Measurements from ENCODE around the gene LTB4R.

Gene LTB4R

GRCh38 chr14:24304019-24304387 lies 7.3 kb upstream of the LTB4R start:
- no peak for DNase-seq

- no peak for DNase-seq
These were observed 4.1 kb upstream of the LTB4R start for GRCh38 chr14:24307156-24307574.

- DNase-seq, result peak; percentile 46
These were observed 3.5 kb upstream of the LTB4R start, which contains the start of gene CIDEB for GRCh38 chr14:24307575-24308341. Gene CIDEB, minus strand, starts transcription at chr14:24307977. Its CDS starts 119 bp downstream, at chr14:24307858.

- no peak for DNase-seq
These were observed 2.8 kb upstream of the LTB4R start for GRCh38 chr14:24308342-24309124.

GRCh38 chr14:24309538-24310264 lies 1.6 kb upstream of the LTB4R start, which contains the start of gene LTB4R2:
Gene LTB4R2, plus strand, starts transcription at chr14:24310140. Its CDS starts 525 bp downstream, at chr14:24310665.
- no peak for DNase-seq

- no peak for DNase-seq
These were observed 1.0 kb upstream of the LTB4R start for GRCh38 chr14:24310265-24310645.

GRCh38 chr14:24311837-24312615 lies 724 bp downstream of the LTB4R start:
- no peak for DNase-seq

- DNase-seq, result peak; percentile 24
These were observed 1.6 kb downstream of the LTB4R start for GRCh38 chr14:24312736-24313507.

- DNase-seq, result no peak
These were observed 2.6 kb downstream of the LTB4R start for GRCh38 chr14:24313913-24314312.

- DNase-seq, result no peak
These were observed 3.3 kb downstream of the LTB4R start for GRCh38 chr14:24314377-24315193.

- no peak for DNase-seq
These were observed 4.0 kb downstream of the LTB4R start for GRCh38 chr14:24315243-24315806.

- DNase-seq, result no peak
These were observed 4.7 kb downstream of the LTB4R start for GRCh38 chr14:24315807-24316596.

- no peak for DNase-seq
These were observed 5.3 kb downstream of the LTB4R start for GRCh38 chr14:24316597-24316950.

GRCh38 chr14:24317141-24317928 lies 6.0 kb downstream of the LTB4R start:
- no peak for DNase-seq

GRCh38 chr14:24321212-24321975 lies 10.1 kb downstream of the LTB4R start:
- DNase-seq, result no peak

GRCh38 chr14:24322672-24323071 lies 11.4 kb downstream of the LTB4R start:
- no peak for DNase-seq

- no peak for DNase-seq
These were observed 12.0 kb downstream of the LTB4R start for GRCh38 chr14:24323341-24323740.

- DNase-seq, result no peak
These were observed 12.7 kb downstream of the LTB4R start for GRCh38 chr14:24324024-24324423.

Data from T-helper 9 cell (primary cell).